ENCODE data around the gene PNPLA3.

- TF ChIP-seq POLR2AphosphoS5 (IDR thresholded peaks at IDR 0.05; ENCODE audit: low read depth, low read length) (no peak), REST (IDR thresholded peaks at IDR 0.05; ENCODE audit: insufficient read depth in 1 of 2, low read depth in 2 of 2, low read length in 2 of 2) (no peak), TAF1 (IDR thresholded peaks at IDR 0.05; ENCODE audit: borderline replicate concordance, insufficient read depth, low read length) (no peak), SIN3A (IDR thresholded peaks at IDR 0.05; ENCODE audit: borderline replicate concordance, insufficient read depth, low read length) (no peak), FOXP2 (optimal IDR thresholded peaks at IDR 0.05; ENCODE audit: borderline replicate concordance, extremely low read depth, extremely low read length, insufficient read depth) (no peak)
Observed at GRCh38 chr22:43995798-43996169, 72.2 kb downstream of the PNPLA3 start.

Data from PFSK-1 (cell line).